Measurements from ENCODE around the gene GNAQ.

- no peak for TF ChIP-seq CTCF (conservative IDR thresholded peaks at IDR 0.05; ENCODE audit: low read depth, low read length)
- no peak for TF ChIP-seq EZH2phosphoT487 (IDR thresholded peaks at IDR 0.05; ENCODE audit: borderline replicate concordance, low read length)
Observed at GRCh38 chr9:77672183-77672582, 359.4 kb downstream of the GNAQ start.
